HUES6 (cell line): Measurements from ENCODE around the gene RPS17.

Experiments used
- H3K27ac ChIP-seq: 2 replicates; pipeline ENCODE4 v1.7.0; 2013; ENCODE audit warnings: low read depth, mild to moderate bottlenecking, low read length, inconsistent platforms
- H3K27me3 ChIP-seq: 2 replicates; pipeline ENCODE4 v1.6.1; 2013; ENCODE audit warnings: low read length; ENCODE audit not compliant: control insufficient read depth, insufficient read depth
- H3K36me3 ChIP-seq: 2 replicates; pipeline ENCODE4 v1.6.1; 2013; ENCODE audit warnings: low read length; ENCODE audit not compliant: control insufficient read depth, insufficient read depth
- H3K4me1 ChIP-seq: 2 replicates; pipeline ENCODE4 v1.6.1; 2013; ENCODE audit warnings: low read length; ENCODE audit not compliant: control insufficient read depth, insufficient read depth
- H3K4me3 ChIP-seq: 2 replicates; pipeline ENCODE4 v1.5.1; 2013; ENCODE audit warnings: low read depth, low read length
- H3K9ac ChIP-seq: one replicate; pipeline ENCODE4 v1.6.1; 2013; ENCODE audit warnings: mild to moderate bottlenecking, low read length
- H3K9me3 ChIP-seq: 2 replicates; pipeline ENCODE4 v1.6.1; 2013; ENCODE audit warnings: low read depth, low read length; ENCODE audit not compliant: control insufficient read depth, insufficient read depth

RPS17 gene

DNA sequence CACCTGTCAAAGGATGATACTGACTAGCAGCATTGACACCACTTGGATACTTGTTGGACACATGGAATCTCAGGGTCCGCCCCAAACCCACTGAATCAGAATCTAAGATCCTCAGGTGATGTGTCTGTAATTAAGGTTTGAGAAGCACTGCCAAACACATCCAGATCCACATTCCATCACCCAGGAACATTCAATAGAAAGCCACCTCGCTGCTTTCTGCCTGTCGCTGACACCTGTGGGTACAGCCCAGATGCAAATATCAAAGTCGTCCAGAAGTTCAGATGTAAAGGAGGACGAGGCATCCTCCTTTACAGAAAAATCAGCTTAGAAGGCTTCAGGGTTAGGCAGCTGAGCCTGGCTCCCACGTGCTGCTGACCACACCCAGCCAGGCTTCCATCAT is 5.2 kb upstream of the RPS17 start:
- Histone ChIP-seq H3K9ac (no peak overlapping the region), H3K27ac (no peak overlapping the region), H3K9me3 (no peaks in the 10 kb centered on the region), H3K27me3 (no peaks in the 10 kb centered on the region), H3K4me3 (no peak overlapping the region), H3K36me3 (no peaks in the 10 kb centered on the region), H3K4me1 (peaks cover 19% of the 10 kb centered on the region)

DNA sequence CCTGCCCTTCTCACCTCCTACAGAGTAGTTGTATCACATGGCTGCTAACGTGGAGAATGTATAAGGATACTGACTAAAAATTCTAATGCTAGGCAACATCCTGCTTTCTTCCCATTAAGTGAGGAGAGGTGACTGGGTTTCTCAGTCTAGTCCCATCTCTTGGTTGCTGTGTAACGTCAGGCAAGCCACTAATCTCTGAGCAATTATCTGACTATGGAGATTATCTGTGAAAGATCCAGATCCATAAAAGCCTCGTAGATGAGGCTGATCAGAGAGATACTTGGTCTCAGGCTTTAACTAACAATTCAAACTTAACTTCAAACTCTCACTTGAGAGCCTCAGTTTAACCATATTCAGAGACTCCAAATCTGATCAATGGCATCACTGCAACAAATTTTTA is 4.7 kb upstream of the RPS17 start:
- H3K4me3 ChIP-seq, result no peak overlapping the region
- no peak overlapping the region for H3K27ac ChIP-seq
- peaks cover under 1% of the 10 kb centered on the region; the same call in 1 of the 2 replicates for H3K36me3 ChIP-seq
- H3K9ac ChIP-seq, result no peak overlapping the region
- peaks cover 19% of the 10 kb centered on the region for H3K4me1 ChIP-seq
- H3K9me3 ChIP-seq, result no peaks in the 10 kb centered on the region
- no peaks in the 10 kb centered on the region for H3K27me3 ChIP-seq

GRCh38 chr15:82544431-82544830 is 4.2 kb upstream of the RPS17 start:
- no peaks in the 10 kb centered on the region for H3K9me3 ChIP-seq
- no peak overlapping the region for H3K9ac ChIP-seq

GRCh38 chr15:82543160-82543559 is 2.9 kb upstream of the RPS17 start:
- Histone ChIP-seq H3K9me3 (no peaks in the 10 kb centered on the region), H3K9ac (no peak overlapping the region), H3K36me3 (peaks cover 19% of the 10 kb centered on the region), H3K27ac (no peak overlapping the region), H3K4me1 (peaks cover 23% of the 10 kb centered on the region), H3K27me3 (no peaks in the 10 kb centered on the region), H3K4me3 (0 out of 2 replicates have a peak overlapping the region, but pooled peaks have one; percentile 11)

More at GRCh38 chr15:82544431-82544830, 4.2 kb upstream of the RPS17 start:
- Histone ChIP-seq H3K36me3 (peaks cover 6% of the 10 kb centered on the region), H3K27ac (no peak overlapping the region), H3K27me3 (no peaks in the 10 kb centered on the region), H3K4me3 (no peak overlapping the region), H3K4me1 (peaks cover 19% of the 10 kb centered on the region)

DNA sequence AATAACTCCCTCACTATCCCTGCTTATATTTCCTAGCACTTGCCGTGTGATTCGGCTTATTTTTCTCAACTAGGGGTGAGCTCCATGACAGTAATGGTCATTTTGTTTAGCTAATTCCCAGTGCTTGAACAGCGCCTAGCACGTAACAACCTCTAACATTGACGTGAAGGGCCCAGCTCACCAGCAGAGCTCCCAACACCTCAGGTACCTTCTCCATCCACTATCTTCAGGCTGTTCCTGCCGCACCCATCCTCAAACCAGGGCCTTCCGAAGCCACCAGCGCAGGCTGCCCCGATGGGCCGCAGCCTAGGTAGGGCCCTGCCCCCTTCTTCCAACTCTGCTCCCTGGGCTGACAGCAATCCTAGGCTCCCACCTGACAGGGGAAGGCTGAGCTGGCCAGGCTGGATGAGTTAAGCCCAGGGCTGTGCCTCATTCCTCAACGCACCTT is 751 bp upstream of the RPS17 start:
- Histone ChIP-seq H3K4me3 (peak overlapping the region; percentile 99), H3K4me1 (peaks cover 27% of the 10 kb centered on the region), H3K9ac (peak overlapping the region; percentile 65), H3K36me3 (peaks cover 40% of the 10 kb centered on the region), H3K9me3 (no peaks in the 10 kb centered on the region), H3K27ac (peak overlapping the region; percentile 35; the same call in 1 of the 2 replicates), H3K27me3 (no peaks in the 10 kb centered on the region)

DNA sequence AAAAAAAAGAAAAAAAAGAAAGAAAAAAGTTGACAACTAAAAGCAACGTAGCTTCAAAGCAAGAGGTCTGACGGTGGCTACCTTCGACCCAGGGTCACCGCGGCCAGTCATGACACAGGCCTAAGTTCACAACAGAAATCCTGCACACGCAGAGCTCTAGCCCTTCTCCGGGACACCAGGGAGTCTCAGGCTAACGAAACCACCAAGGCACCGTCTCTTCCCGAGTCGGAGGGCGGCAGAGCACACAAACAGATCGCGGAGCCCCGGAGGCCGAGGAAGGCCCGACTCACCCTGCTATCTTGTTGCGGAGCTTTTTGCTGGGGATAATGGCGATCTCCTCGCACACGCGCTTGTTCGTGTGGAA is 584 bp downstream of the RPS17 start:
- Histone ChIP-seq H3K9me3 (no peaks in the 10 kb centered on the region), H3K4me1 (peaks cover 26% of the 10 kb centered on the region), H3K36me3 (peaks cover 48% of the 10 kb centered on the region), H3K27me3 (no peaks in the 10 kb centered on the region), H3K4me3 (peak overlapping the region; percentile 99), H3K9ac (peak overlapping the region; percentile 99), H3K27ac (peak overlapping the region; percentile 95)

DNA sequence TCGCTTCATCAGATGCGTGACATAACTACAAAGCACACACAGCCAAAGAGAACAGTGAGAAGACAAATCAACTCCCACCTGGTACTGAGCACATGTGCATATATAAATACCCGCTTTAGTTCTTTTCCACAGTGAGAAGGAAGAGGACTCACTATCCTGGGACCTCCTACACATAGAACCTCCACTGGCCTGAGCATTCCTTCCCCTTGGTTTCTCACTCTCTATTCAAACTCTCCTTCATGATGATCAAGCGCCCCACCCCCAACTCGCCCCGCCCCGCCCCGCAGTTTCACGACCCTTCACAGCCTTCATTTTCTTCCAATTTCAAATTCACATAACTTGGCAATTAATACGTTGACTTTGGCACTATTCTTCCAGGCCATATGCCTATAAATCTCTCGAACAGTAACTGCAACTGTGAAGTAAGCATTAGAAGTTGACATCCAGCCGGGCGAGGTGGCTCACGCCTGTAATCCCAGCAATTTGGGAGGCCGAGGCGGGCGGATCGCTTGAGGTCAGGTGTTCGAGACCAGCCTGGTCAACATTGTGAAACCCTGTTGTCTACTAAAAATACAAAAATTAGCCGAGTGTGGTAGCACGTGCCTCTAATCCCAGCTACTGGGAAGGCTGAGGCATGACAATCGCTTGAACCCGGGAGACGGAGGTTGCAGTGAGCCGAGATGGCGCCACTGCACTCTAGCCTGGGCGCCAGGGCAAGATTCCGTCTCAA is 1.1 kb downstream of the RPS17 start:
- Histone ChIP-seq H3K9me3 (no peaks in the 10 kb centered on the region), H3K36me3 (peaks cover 53% of the 10 kb centered on the region), H3K27ac (peak overlapping the region; percentile 95; the same call in 1 of the 2 replicates), H3K4me1 (peaks cover 20% of the 10 kb centered on the region), H3K4me3 (peak overlapping the region; percentile 99), H3K9ac (peak overlapping the region; percentile 99), H3K27me3 (no peaks in the 10 kb centered on the region)

- Histone ChIP-seq H3K27me3 (no peaks in the 10 kb centered on the region), H3K9me3 (no peaks in the 10 kb centered on the region), H3K27ac (no peak overlapping the region), H3K4me3 (0 out of 2 replicates have a peak overlapping the region, but pooled peaks have one; percentile 99), H3K9ac (no peak overlapping the region), H3K36me3 (peaks cover 70% of the 10 kb centered on the region), H3K4me1 (peaks cover 13% of the 10 kb centered on the region)
Observed at GRCh38 chr15:82537351-82537908, 2.8 kb downstream of the RPS17 start.

DNA sequence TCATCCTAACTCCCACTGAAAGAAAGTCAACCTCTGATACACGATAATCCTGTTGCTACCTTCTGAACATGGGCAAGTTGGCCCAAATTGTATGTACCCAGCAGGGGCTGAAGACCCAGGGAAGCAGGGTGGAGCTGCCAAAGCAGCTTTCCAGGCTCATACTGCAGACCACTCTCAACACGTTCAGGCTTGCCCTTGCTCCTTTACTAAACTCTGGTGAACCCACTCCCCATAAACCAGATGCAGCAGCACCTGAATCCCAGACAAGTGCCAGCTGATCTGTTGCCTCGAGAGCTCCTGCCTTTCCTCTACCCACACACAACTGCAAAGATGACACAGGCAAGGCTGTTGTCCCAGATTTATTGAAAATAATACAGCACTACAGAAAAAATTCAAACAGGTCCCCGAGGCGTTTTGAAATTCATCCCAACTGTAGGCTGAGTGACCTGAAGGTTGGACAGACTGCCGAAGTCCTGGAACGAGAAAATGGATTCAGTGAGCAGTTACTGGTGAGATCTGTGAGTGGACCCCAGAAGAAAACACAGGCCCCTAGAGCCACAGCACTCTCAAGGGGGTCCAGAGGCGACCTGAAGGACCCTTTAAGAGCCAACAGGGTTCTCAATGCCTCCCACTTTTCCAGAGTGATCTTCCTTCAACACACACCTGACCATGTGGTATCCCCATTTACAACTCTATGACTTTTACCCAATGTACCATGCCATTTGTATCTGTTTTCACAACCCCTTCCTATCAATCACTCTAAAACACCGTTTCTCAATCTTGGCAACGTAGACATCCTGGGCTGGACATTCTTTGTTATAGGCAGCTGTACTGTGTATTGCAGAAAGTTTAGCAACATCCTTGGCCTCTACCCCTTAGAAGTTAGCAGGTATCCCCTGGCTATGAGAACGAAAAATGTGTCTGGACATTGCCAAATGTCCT is 3.6 kb downstream of the RPS17 start:
- Histone ChIP-seq H3K4me1 (peaks cover 13% of the 10 kb centered on the region), H3K27ac (no peak overlapping the region), H3K36me3 (peaks cover 73% of the 10 kb centered on the region), H3K4me3 (no peak overlapping the region), H3K9me3 (no peaks in the 10 kb centered on the region), H3K27me3 (no peaks in the 10 kb centered on the region), H3K9ac (no peak overlapping the region)

- H3K4me3 ChIP-seq, result no peak overlapping the region
- peaks cover 73% of the 10 kb centered on the region for H3K36me3 ChIP-seq
- H3K4me1 ChIP-seq, result peaks cover 11% of the 10 kb centered on the region
- no peaks in the 10 kb centered on the region for H3K9me3 ChIP-seq
- no peaks in the 10 kb centered on the region for H3K27me3 ChIP-seq
- no peak overlapping the region for H3K9ac ChIP-seq
- H3K27ac ChIP-seq, result no peak overlapping the region
Observed at GRCh38 chr15:82535566-82536408, 4.5 kb downstream of the RPS17 start.
